ENCODE data around the gene UXS1.

- no peak for TF ChIP-seq CTCF (IDR thresholded peaks at IDR 0.05; ENCODE audit: extremely low read depth in 1 of 2, insufficient read depth in 1 of 2, low read depth in 1 of 2, low read length in 2 of 2)
- no peak for TF ChIP-seq POLR2A (IDR thresholded peaks at IDR 0.05; ENCODE audit: low read depth, low read length)
- TF ChIP-seq EZH2 (IDR thresholded peaks at IDR 0.05; ENCODE audit: borderline replicate concordance, low read depth, low read length, severe bottlenecking) = no peak
- no peak for TF ChIP-seq MAX (IDR thresholded peaks at IDR 0.05; ENCODE audit: insufficient read depth, insufficient read length)
- TF ChIP-seq MYC (IDR thresholded peaks at IDR 0.05; ENCODE audit: low read depth, low read length) = no peak
Measured at GRCh38 chr2:106111882-106112571, 82.1 kb downstream of the UXS1 start.
